Measurements from ENCODE around the gene MRPS18A.

The MRPS18A gene

DNA sequence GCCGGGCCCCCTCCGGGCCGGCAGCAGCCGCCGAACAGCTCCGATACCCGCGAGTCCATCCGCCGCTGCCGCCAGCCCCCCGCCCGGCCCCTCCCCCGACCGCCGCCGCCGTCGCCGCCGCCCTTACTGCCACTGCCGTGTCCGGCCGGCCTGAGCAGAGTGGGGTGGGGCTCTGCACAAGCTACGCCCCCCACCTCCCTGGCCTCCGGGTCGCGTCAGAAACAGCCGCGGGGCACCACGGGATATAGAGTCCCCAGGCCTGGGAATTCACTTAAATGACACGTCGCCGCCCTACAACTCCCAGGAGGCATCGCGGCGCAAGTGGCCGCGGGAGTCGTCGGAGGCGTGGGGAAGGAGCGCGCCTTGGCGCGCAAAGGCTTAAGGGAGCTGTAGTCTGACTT, 58.5 kb downstream of the MRPS18A start, which contains the start of gene GTPBP2:
GTPBP2 (minus strand) TSS at position 161 of the 401 bp plus-strand sequence; CDS start at position 59, 102 bp downstream.
- TF ChIP-seq CTCF (IDR thresholded peaks at IDR 0.05; ENCODE audit: control insufficient read depth, extremely low read depth, insufficient read depth), result no peak

GRCh38 chr6:43628393-43629103, 59.0 kb downstream of the MRPS18A start:
- no peak for TF ChIP-seq CTCF (IDR thresholded peaks at IDR 0.05; ENCODE audit: control insufficient read depth, extremely low read depth, insufficient read depth)
- peak overlapping the region; percentile 94 for H3K4me3 ChIP-seq (ENCODE audit: low read depth, low read length)
- no peak for DNase-seq (ENCODE audit: low read depth)

More for the DNA sequence above, 58.5 kb downstream of the MRPS18A start, which contains the start of gene GTPBP2:
- H3K4me3 ChIP-seq (ENCODE audit: low read depth, low read length), result peak within 1 kb of the TSS; percentile 94
- peak; percentile 95 for DNase-seq (ENCODE audit: low read depth)

DNA sequence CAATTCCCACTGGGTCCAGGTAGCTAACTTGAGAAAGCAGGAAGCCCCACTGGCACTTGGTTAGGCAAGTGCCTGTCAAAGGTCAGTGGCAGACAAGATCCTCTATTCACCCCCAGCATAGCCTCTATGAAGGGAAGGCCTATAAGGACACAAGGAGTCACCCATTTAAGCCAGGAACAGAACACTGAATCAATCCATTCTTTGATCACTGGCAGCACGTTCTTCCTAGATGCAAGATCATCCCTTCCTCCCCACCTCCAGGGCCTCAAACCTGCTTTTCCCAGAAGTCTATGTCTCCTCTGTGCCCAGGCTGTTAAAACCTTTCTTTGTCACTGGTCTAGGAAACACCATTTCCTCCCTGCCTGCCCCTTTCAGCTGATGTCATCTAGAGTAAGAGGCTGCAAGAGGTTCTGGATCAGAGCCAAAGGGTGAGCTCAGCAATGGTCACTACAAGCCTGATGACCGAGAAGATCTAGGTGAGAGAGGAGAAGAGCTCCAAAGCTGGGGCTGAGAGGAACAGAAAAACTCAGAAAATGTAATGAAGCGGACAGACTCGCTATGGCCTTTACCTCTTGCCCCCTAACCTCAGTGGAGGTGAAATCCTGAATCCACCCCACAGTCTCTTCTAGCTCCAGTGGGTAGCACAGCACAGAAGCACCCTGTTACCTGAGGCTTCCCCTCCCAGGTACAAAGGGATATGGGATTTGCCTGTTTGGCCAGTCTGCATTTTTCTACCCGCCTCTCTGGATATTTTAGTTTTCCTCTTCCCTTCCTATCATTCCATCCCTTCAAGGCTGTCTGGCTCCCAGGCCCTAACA, 60.4 kb downstream of the MRPS18A start:
- DNase-seq (ENCODE audit: low read depth), result peak; percentile 83
- H3K4me3 ChIP-seq (ENCODE audit: low read depth, low read length), result peak overlapping the region; percentile 25
- TF ChIP-seq CTCF (IDR thresholded peaks at IDR 0.05; ENCODE audit: control insufficient read depth, extremely low read depth, insufficient read depth), result no peak

DNA sequence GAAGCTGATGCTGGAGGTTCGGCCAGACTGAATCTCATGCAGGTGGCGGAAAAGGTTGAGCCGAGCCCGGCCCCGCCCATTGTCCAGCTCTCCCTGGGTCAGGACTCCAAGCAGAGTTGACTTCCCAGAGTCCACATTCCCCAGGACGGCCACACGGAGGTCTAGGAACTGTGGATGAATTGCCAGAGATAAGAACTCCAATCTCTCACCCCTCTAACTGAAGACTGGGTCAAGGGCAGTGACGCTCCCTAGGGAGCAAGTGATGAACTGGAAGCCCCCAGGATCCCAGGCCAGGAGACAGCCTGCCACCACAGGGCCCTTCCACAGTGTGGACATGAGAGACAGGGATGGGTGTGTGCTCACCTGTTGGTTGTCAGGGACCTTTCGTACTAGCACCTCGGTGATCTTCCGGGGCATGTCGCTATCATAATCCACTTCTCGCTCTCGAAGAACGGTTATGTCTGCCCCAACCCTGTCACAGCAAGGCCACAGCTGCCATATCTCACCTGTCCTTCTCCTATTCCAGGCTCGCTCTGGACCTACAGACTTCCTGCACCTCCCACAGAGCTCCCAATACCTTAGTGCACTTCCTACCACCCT, 62.1 kb downstream of the MRPS18A start:
- no peak overlapping the region for H3K4me3 ChIP-seq (ENCODE audit: low read depth, low read length)
- TF ChIP-seq CTCF (IDR thresholded peaks at IDR 0.05; ENCODE audit: control insufficient read depth, extremely low read depth, insufficient read depth), result no peak
- no peak for DNase-seq (ENCODE audit: low read depth)

- H3K4me3 ChIP-seq (ENCODE audit: low read depth, low read length), result no peak overlapping the region
- TF ChIP-seq CTCF (IDR thresholded peaks at IDR 0.05; ENCODE audit: control insufficient read depth, extremely low read depth, insufficient read depth), result no peak
- DNase-seq (ENCODE audit: low read depth), result no peak
These were observed 62.8 kb downstream of the MRPS18A start for GRCh38 chr6:43624786-43625288.

GRCh38 chr6:43623880-43624785, 63.5 kb downstream of the MRPS18A start:
- no peak for DNase-seq (ENCODE audit: low read depth)
- no peak overlapping the region for H3K4me3 ChIP-seq (ENCODE audit: low read depth, low read length)
- no peak for TF ChIP-seq CTCF (IDR thresholded peaks at IDR 0.05; ENCODE audit: control insufficient read depth, extremely low read depth, insufficient read depth)
